ENCODE data around the gene MMAB.

MMAB gene

DNA sequence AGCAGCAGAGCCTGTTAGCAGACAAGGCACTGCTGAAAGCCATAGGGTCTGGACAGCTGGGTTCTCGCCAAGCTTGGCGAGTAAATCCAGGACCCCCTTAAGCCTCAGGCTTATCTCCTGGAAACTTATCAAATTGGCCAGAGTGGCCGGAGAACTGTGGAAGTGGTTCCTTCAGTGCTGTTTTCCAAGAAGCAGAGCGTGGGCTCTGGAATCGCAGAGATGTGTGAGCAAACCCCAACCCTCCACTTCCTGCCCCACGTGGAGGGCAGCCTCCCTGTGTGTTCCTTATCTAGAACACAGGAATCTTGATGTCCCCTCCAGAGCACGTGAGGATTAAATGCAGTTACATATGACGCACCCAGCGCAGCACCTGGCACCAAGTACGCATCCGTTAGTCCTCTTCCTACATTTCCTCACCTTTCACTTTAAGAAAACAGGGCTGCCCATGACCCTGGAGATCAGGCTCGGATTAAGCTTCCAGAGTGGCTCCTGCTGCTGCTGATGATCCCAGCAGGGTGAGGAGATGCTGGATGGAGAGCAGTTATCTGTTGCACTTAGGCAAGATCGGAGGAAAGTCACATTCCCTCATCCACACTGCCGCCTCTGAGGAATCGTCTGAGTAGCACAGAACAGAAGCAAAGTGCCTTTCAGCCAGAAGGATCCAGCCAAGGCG is 35.0 kb downstream of the MMAB start:
- Histone ChIP-seq H3K4me1 (no peaks in the 10 kb centered on the region), H3K36me3 (peaks cover 31 to 71% (median 46%) of the 10 kb centered on the region in 3 donors), H3K27ac (no peak overlapping the region), H3K4me3 (no peak overlapping the region), H3K27me3 (no peaks in the 10 kb centered on the region), H3K9me3 (no peaks in the 10 kb centered on the region)
- DNase-seq, result no peak
- intact Hi-C loops (cut with DNase I; ENCODE audit: low total_unique reads), result no loop called here
- TF ChIP-seq, protein P1, sequence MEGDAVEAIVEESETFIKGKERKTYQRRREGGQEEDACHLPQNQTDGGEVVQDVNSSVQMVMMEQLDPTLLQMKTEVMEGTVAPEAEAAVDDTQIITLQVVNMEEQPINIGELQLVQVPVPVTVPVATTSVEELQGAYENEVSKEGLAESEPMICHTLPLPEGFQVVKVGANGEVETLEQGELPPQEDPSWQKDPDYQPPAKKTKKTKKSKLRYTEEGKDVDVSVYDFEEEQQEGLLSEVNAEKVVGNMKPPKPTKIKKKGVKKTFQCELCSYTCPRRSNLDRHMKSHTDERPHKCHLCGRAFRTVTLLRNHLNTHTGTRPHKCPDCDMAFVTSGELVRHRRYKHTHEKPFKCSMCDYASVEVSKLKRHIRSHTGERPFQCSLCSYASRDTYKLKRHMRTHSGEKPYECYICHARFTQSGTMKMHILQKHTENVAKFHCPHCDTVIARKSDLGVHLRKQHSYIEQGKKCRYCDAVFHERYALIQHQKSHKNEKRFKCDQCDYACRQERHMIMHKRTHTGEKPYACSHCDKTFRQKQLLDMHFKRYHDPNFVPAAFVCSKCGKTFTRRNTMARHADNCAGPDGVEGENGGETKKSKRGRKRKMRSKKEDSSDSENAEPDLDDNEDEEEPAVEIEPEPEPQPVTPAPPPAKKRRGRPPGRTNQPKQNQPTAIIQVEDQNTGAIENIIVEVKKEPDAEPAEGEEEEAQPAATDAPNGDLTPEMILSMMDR (IDR thresholded peaks at IDR 0.05), result no peak

DNA sequence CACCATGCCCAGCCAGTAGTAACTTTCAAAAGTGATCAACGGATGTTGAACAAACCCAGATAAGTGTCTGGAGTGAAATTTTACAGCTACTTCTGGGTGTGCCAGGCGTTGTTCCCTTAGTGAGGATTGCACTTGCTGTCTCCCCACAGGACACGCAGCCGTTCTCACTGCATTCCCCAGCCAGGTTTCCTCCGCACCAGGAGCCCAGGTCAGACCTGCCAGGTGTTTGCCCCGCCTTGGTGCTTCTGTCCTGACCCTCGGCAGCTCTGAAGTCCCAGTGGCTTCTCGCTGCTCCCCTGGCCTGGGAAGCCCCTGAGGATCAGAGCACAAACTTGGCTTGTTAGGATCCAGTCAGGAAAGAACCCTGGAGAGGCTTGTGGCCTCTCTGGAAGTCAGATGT is 36.2 kb downstream of the MMAB start:
- H3K27me3 ChIP-seq, result no peaks in the 10 kb centered on the region
- no peaks in the 10 kb centered on the region for H3K9me3 ChIP-seq
- no peaks in the 10 kb centered on the region for H3K4me1 ChIP-seq
- H3K36me3 ChIP-seq, result peaks cover 42 to 83% (median 55%) of the 10 kb centered on the region in 3 donors
- no peak for DNase-seq
- no peak overlapping the region for H3K4me3 ChIP-seq
- TF ChIP-seq, protein P1 (IDR thresholded peaks at IDR 0.05), result no peak
- no peak overlapping the region for H3K27ac ChIP-seq
- intact Hi-C loops (cut with DNase I; ENCODE audit: low total_unique reads), result no loop called here

DNA sequence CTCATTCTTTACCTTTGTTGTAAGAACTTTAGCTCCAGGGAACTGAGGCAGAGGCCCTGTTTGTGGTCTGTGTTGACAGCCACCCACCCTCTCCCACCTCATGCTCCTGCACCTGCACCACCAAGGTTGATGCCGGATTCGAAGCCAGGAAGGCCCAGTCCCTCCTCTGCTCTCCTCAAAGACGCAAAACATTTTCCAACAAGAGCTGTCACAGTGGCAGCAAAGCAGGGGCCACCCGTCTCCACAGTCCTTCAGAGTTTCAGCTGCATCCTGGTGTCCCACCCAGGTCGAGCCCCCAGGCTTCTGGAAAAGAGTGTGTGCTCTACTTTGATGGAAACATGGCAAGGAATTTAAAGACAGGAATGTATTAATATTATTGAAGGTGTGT is 37.4 kb downstream of the MMAB start:
- Histone ChIP-seq H3K36me3 (peaks cover 54 to 96% (median 65%) of the 10 kb centered on the region in 3 donors), H3K27me3 (no peaks in the 10 kb centered on the region), H3K4me3 (no peak overlapping the region), H3K4me1 (no peaks in the 10 kb centered on the region), H3K27ac (no peak overlapping the region), H3K9me3 (no peaks in the 10 kb centered on the region)
- TF ChIP-seq, protein P1 (IDR thresholded peaks at IDR 0.05), result no peak
- no peak for DNase-seq
- intact Hi-C loops (cut with DNase I; ENCODE audit: low total_unique reads), result no loop called here

DNA sequence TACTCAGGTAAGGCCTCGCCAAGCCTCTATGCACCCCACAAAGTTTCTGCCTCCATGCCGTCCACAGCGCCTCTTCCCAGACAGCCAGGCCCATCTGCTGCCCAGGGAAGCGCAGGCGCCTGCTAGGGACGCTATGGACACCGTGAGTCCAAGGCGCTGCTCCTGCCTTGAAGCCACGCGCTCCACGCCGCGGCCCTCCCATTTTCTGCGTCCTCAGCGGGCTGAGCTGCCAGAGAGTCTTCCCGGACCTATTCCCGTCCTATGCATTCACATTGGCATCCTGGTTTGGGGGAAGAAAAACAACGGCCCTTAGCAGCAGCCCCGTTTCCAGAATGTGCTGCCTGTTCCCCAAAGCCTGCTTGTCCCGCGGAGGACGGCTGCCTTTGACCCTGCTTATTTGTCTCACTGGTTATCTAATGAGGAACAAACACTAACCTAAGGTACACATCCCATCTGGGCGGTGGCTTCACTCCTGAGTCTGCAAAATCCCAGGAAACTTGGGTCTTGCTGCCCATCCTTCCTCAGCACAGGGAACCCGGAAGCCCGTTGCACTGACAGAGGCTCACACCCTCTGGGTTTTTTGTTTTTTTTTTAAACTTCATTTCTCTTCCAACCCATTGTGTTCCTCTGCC is 38.0 kb downstream of the MMAB start:
- intact Hi-C loops (cut with DNase I; ENCODE audit: low total_unique reads), result no loop called here
- TF ChIP-seq, protein P1 (IDR thresholded peaks at IDR 0.05), result no peak
- H3K4me3 ChIP-seq, result no peak overlapping the region
- no peaks in the 10 kb centered on the region for H3K9me3 ChIP-seq
- DNase-seq, result no peak
- H3K4me1 ChIP-seq, result no peaks in the 10 kb centered on the region
- no peaks in the 10 kb centered on the region for H3K27me3 ChIP-seq
- H3K27ac ChIP-seq, result no peak overlapping the region
- peaks cover 59 to 98% (median 70%) of the 10 kb centered on the region in 3 donors for H3K36me3 ChIP-seq

DNA sequence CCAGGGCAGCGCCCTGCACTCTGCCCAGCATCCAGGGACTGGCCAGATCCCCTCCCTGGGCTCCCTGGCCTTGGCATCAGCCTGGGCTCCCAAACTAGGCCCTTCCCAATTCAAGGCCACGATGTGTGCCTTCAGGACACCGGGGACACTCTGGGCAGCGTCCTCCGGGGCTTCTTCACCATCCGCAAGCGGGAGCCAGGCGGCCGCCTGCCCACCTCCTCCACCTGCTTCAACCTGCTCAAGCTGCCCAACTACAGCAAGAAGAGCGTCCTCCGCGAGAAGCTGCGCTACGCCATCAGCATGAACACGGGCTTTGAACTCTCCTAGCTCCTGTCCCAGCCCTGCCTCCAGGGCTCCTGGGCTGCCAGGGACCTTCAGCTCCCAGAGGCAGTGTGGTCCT is 38.8 kb downstream of the MMAB start:
- H3K4me3 ChIP-seq, result no peak overlapping the region
- no peaks in the 10 kb centered on the region for H3K27me3 ChIP-seq
- TF ChIP-seq, protein P1 (IDR thresholded peaks at IDR 0.05), result no peak
- no peaks in the 10 kb centered on the region for H3K4me1 ChIP-seq
- intact Hi-C loops (cut with DNase I; ENCODE audit: low total_unique reads), result no loop called here
- H3K27ac ChIP-seq, result no peak overlapping the region
- no peak for DNase-seq
- H3K36me3 ChIP-seq, result peaks cover 67 to 98% (median 73%) of the 10 kb centered on the region in 3 donors
- H3K9me3 ChIP-seq, result no peaks in the 10 kb centered on the region

Data from tibial artery (tissue), 4 donors.